UCSD-AML1 (cell line): ENCODE measurements around the gene CPSF7.
"Not testable (repeated sequence)": the region's sequence is repeated elsewhere in the genome, so short reads cannot be mapped to it uniquely, and the experiment has no call there.

Experiments
- DNase-seq: peaks from one replicate; lab custom pipeline; 2025; ENCODE audit not compliant: unreplicated experiment; lab: John Stamatoyannopoulos, UW

Gene CPSF7

DNA sequence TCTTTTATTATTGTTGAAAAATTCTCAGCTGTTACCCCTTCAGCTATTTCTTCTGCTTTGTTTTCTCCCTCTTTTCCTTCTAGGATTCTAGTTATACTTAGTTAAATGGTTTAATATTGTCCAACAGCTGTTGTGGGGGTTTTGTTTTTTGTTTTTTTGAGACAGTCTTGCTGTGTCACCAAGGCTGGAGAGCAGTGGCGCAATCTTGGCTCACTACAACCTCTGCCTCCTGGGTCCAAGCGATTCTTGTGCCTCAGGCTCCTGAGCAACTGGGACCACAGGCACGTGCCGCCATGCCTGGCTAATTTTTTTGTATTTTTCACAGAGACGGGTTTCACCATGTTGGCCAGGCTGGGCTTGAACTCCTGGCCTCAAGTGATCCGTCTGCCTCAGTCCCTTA, 12.8 kb upstream of the CPSF7 start:
- DNase-seq: no peak

DNA sequence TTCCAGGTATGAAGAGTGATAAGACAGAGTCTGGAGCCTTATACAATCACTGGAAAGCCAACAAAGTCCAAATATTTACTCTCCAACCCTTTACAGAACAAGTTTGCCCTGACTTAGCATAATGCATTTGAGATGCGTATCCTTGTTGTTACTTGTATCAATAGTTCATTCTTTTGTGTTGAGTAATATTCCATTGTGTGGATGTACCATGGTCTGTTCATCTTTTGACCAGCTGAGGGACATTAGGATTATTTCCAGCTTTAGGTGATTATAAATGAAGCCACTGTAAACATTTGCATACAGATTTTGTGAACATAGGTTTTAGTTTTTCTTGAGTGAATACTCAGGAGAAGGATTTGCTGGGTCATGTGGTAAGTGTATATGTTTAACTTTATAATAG, 9.8 kb upstream of the CPSF7 start:
- DNase-seq: no peak

GRCh38 chr11:61437496-61437895, 7.7 kb upstream of the CPSF7 start:
- DNase-seq: no peak

DNA sequence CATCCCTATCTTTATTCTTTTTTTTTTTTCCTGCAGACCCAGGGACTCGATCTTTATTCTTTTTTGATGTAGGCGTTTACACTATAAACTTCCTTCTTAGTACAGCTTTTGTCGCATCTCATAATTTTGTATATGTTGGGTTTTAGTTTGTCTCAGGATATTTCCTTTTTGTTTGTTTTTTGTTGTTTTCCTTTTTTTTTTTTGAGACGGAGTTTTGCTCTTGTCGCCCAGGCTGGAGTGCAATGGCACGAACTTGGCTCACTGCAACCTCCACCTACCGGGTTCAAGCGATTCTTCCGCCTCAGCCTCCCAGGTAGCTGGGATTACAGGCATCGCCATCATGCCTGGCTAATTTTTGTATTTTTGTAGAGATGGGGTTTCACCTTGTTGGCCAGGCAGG, 1.1 kb upstream of the CPSF7 start:
- not testable (repeated sequence) for DNase-seq

DNA sequence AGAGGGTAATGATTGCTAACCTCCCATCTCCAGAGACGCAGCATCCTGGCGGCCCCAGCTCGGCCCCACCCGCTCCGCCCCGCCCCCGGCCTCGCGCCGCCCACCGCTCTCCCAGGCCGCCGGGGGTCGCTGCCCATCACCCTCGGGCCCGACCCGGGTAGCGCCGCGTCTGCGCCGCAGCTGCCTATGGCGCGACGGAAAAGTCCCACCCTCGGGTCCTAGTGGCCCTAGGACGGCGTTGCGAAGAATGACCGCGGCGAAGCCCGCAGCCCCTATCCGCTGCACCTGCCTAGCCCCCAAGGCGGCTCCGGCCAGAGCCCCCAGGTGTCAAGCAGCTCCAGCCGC, 457 bp downstream of the CPSF7 start:
- DNase-seq: peak; percentile 86

GRCh38 chr11:61425367-61426131, 4.2 kb downstream of the CPSF7 start:
- DNase-seq: no peak

- DNase-seq: no peak
Observed at GRCh38 chr11:61422226-61422625, 7.5 kb downstream of the CPSF7 start.

DNA sequence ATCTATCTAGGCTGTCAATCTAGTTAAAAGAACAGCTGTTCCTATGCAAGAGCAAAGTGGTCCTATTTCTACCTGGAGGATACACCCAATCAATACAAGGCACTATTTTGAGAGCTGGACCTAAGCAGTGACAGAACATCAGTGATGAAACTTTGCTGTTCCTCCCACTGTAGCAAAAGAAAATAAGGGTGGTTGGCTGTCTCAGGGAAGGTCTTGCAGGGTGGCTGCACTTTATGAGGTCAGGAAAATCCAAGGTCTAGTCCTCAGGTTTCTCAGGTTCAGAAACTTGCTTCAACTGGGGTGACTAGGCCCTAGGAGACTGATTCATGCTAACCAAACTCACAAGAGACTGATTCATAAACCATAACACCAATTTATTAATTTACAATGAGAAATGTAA, 11.6 kb downstream of the CPSF7 start:
- no peak for DNase-seq

GRCh38 chr11:61417670-61418069, 12.1 kb downstream of the CPSF7 start:
- no peak for DNase-seq

DNA sequence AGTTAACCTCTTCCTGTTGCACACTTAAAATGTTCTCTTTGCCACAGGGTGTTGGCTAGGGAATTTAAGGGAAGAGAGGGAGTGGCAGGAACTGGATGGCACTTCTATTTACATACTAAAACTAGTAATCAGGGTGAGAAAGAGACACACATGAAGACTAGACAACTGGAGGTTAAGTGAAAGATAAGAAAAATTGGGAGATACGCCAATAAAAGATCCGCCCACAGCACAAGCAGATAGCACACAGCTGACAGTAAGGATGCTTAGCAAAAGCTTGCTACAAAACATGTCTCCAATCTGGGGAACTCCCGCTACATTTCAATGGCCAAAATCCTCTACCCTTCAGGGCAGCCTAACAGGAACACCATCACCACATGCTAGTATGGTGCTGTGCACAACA, 12.8 kb downstream of the CPSF7 start:
- no peak for DNase-seq

- no peak for DNase-seq
Observed at GRCh38 chr11:61415381-61415780, 14.4 kb downstream of the CPSF7 start.

GRCh38 chr11:61414547-61414946, 15.2 kb downstream of the CPSF7 start:
- no peak for DNase-seq

DNA sequence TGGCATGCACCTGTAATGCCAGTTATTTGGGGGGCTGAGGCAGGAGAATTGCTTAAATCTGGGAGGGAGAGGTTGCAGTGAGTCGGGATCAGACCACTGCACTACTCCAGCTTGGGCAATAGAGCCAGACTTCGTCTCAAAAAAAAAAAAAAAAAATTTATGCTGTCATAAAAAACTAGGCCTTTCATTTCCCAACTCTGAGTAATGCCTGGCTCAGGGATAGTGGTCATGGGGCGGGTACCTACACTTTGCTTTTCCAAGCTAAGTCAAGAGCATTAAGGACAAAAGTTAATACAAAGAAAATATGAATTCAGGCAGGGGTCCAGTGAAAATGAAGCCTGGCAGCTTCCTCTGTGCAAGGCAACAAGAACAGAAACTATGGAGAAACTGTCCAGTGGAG, 16.3 kb downstream of the CPSF7 start:
- no peak for DNase-seq

DNA sequence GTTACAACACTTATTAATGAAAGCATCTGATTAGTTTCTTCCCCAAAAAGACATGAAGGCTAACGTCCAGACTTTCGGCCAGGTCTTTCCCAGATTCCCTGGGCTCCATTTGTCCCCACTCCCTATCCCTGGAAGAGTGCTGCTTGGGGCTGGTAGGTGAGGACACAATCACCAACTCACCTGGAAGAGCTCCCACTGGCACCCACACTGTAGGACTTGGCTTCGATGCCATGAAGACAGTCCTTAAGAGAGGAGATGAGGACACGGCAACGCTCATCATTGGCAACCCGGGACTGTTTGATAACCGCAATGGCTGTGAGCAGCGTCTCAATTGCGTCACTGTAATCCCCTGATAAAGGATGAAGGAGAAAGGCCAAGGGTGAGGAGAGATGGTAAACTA, 18.2 kb downstream of the CPSF7 start:
- no peak for DNase-seq

- no peak for DNase-seq
Observed at GRCh38 chr11:61406991-61407728, 22.6 kb downstream of the CPSF7 start.

DNA sequence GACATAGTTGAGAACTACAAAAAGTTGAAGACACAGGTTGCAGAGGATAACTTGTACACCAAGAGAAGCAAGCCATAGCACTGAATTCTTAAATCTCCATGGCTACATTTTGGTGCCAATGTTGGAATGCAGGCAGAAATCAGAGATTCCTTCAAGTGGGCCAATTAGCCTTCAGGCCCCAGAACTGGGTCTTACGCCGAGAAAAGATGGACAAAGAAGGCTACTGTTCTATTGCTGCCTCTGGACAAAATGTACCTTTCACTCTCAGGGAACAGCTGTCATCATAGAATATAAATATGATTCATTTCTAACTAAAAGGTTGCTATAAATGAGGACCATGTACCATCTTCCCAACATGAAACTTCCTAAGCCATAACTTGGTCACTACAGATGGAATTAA, 23.7 kb downstream of the CPSF7 start:
- DNase-seq: no peak

GRCh38 chr11:61404641-61405040, 25.1 kb downstream of the CPSF7 start:
- no peak for DNase-seq

DNA sequence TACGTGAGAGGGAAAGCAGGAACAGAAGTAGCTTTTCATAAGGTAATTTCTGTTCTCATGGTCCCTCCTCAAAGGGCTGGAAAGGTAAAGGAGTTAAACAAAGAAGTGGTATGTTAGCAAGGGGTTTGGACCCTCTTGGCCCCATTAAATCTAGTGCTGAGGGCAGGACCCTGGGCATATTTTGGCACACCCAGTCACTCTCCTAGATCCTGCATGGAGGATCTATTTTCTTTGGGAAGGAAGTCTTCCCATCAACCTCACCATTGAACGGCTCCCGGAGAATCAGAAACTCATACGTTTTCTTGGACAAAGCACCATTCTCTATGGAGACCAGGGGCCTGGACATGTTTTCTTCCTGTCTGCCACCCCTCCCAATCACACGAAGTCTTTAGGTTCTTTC, 25.7 kb downstream of the CPSF7 start:
- DNase-seq: no peak

DNA sequence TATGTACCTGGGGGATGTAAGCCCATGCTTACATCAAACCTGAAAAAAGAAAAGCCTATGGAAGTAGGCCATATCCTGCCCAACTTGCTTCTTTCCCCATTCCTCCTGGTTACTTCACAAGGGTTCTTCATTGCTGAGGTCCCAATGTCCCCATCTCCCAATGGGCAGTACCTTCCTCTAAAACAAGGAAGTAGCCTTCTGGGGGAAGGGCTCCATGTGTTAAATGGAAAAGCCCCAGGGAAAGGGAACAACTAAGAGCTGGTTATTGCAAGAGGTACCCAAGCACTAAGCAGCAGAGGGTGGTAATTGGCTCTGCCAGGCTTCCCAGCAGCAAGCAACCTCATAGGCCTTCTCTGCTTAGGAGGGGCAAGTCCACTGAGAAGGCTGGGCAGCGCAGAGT, 26.1 kb downstream of the CPSF7 start:
- DNase-seq: no peak

DNA sequence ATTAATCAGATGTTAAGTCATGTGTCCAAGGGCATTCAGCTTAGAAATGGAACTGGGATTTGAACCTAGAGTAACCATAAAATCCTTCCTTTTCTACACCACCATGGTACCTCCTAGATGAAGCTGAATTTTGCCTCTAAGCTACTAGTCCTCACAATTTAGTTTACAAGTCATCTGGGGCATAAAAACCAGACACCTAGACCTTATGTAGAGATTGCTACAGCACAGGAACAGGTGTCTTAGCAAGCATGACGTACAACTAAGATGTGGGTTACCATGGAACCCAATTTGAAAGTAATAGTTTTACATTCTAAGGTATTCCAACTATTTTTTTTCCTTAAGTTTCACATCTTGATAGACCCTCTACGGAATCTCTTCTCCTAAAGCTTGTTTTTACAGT, 28.2 kb downstream of the CPSF7 start:
- no peak for DNase-seq

- DNase-seq: no peak
Observed at GRCh38 chr11:61401173-61401572, 28.6 kb downstream of the CPSF7 start.

DNA sequence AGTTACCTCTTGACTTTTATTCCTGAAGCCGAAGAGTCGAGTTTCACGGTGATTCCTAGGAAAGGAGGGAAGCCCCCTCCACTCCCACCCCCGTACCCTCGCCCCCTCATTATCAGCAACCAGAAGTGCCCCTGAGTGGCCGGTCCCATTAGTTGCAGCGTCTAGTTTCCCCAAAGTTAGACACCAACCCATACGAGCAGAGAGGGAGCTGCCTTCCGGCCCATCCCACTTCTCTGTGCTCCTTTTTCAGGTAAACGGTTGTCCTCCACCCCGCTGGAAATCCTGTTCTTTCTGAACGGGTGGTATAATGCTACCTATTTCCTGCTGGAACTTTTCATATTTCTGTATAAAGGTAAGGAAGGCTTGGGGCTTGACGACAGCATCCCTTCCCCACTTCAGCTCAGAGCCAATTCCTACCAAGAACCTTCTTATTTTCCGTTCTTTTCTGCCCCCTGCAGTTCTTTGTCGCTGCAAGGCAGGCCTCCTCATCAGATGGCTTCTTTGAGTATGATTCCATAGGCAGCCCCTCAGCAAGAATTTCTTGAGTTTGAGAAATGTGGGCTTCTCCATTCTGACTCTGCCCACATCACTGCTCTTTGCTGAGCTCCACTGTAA, 36.7 kb downstream of the CPSF7 start:
- no peak for DNase-seq
